Sigmoid colon (tissue), 7 donors: ENCODE data around the gene SECTM1. TPM values are rescaled to one million over a fixed set of nuclear protein-coding genes. Genes with fewer than 3 reads are reported as not detected.

Experiments
- DNase-seq: peaks from one replicate; pipeline ENCODE4 v3.0.0-alpha.2; 2019
- H3K27ac ChIP-seq, 4 donors: fragments of 200-600 bp; sonication (generic); one replicate each; pipeline ENCODE4 v1.5.1; 2016 to 2019; ENCODE audit warnings: mild to moderate bottlenecking in 1 of 4
- H3K27me3 ChIP-seq, 3 donors: fragments of 200-600 bp; sonication (generic); one replicate each; pipeline ENCODE4 v1.5.1; 2019; ENCODE audit warnings: mild to moderate bottlenecking in 1 of 3
- H3K36me3 ChIP-seq, 4 donors: fragments of 200-600 bp; sonication (generic); one replicate each; pipeline ENCODE4 v1.5.1; 2016 to 2019
- H3K4me1 ChIP-seq, 4 donors: fragments of 200-600 bp; sonication (generic); one replicate each; pipeline ENCODE4 v1.5.1; 2017 to 2019
- H3K4me3 ChIP-seq, 4 donors: fragments of 200-600 bp; sonication (generic); one replicate each; pipeline ENCODE4 v1.5.1; 2017 to 2019; ENCODE audit warnings: mild to moderate bottlenecking in 2 of 4, moderate library complexity in 1 of 4
- H3K9me3 ChIP-seq, 4 donors: fragments of 200-600 bp in 3 of 4; sonication (generic) in 3 of 4; one replicate each; pipeline versions ENCODE4 v1.5.1 to v1.6.1; 2013 to 2019
- EP300 ChIP-seq, 4 donors: sonication (generic); formaldehyde crosslinking; IDR thresholded peaks; one replicate each; pipeline ENCODE4 v1.6.1; 2017; ENCODE audit warnings: antibody characterized with exemption in 4 of 4
- POLR2A ChIP-seq, 2 donors: fragments of 450-650 bp; IDR thresholded peaks; one replicate each; pipeline ENCODE4 v1.6.1; 2016; ENCODE audit warnings: antibody characterized with exemption in 2 of 2, mild to moderate bottlenecking in 2 of 2, moderate library complexity in 2 of 2
- POLR2AphosphoS5 ChIP-seq, 4 donors: sonication (generic); formaldehyde crosslinking; IDR thresholded peaks; one replicate each; pipeline ENCODE4 v1.6.1; 2017; ENCODE audit warnings: antibody characterized with exemption in 4 of 4
- WGBS, 2 donors: extraction: QIAGEN DNeasy Blood & Tissue Kit; methylation state at CpG; one replicate each; pipeline ENCODE4 v1.1.7; 2013; 5-methylcytosine and 5-hydroxymethylcytosine counted together
- intact Hi-C: fragments of 100-400 bp; cut with DNase I; formaldehyde crosslinking; loops from one replicate; pipeline ENCODE4 v1.15.1; 2023
- polyA plus RNA-seq, 3 donors: library from polyadenylated mRNA; stranded (reverse); fragments of 200-250 nt; gene quantifications; one replicate each; pipeline ENCODE4 v1.2.3, GENCODE V29; 2013
- total RNA-seq, 4 donors: library from RNA; depleted of rRNA; stranded (reverse); fragments of >200 nt; gene quantifications; one replicate each; pipeline ENCODE4 v1.1.0, GENCODE V29; 2016
- TF ChIP-seq, protein P1 (sequence below), 4 experiments: fragments of 450-650 bp in 3 of 4; fragments of 200-600 bp in 1 of 4; IDR thresholded peaks; one replicate each; pipeline ENCODE4 v1.5.1; 2016 to 2019; ENCODE audit warnings: antibody characterized with exemption in 4 of 4, mild to moderate bottlenecking in 3 of 4, moderate library complexity in 2 of 4
- donor health status: healthy with polysubstance abuse.
- donor health status: Bipolar disorder and iron deficiency.
- donor health status: healthy.

Gene SECTM1
- total and polyA plus RNA-seq, 7 donors: 8.4 to 105 (median 56.9) TPM

DNA sequence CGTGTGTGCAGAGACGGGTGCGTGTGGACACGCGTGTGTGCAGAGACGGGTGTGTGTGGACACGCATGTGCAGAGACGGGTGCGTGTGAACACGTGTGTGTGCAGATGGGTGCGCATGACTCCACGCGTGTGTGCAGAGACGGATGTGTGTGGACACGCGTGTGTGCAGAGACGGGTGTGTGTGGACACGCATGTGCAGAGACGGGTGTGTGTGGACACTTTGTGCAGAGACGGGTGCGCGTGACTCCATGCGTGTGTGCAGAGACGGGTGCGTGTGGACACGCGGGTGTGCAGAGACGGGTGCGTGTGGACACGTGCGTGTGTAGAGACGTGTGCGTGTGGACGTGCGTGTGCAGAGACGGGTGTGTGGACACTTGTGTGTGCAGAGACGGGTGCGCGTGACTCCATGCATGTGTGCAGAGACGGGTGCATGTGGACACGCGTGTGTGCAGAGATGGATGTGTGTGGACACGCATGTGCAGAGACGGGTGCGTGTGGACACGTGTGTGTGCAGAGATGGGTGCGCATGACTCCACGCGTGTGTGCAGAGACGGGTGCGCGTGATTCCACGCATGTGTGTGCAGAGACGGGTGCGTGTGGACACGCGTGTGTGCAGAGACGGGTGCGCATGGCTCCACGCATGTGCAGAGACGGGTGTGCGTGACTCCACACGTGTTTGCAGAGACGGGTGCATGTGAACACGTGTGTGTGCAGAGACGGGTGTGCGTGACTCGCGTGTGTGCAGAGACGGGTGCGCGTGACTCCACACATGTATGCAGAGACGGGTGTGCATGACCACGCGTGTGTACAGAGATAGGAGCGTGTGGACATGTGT, 14.6 kb downstream of the SECTM1 start:
- 95 to 97% methylated on average over 76 of the region's 76 CpGs for WGBS, 2 donors
- no peaks in the 10 kb centered on the region for H3K36me3 ChIP-seq
- H3K4me1 ChIP-seq: peaks cover 0 to 11% (median 6%) of the 10 kb centered on the region in 4 donors
- TF ChIP-seq POLR2A (IDR thresholded peaks at IDR 0.05): no peak
- TF ChIP-seq, protein P1, sequence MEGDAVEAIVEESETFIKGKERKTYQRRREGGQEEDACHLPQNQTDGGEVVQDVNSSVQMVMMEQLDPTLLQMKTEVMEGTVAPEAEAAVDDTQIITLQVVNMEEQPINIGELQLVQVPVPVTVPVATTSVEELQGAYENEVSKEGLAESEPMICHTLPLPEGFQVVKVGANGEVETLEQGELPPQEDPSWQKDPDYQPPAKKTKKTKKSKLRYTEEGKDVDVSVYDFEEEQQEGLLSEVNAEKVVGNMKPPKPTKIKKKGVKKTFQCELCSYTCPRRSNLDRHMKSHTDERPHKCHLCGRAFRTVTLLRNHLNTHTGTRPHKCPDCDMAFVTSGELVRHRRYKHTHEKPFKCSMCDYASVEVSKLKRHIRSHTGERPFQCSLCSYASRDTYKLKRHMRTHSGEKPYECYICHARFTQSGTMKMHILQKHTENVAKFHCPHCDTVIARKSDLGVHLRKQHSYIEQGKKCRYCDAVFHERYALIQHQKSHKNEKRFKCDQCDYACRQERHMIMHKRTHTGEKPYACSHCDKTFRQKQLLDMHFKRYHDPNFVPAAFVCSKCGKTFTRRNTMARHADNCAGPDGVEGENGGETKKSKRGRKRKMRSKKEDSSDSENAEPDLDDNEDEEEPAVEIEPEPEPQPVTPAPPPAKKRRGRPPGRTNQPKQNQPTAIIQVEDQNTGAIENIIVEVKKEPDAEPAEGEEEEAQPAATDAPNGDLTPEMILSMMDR (IDR thresholded peaks at IDR 0.05): no peak
- no peak for TF ChIP-seq EP300 (IDR thresholded peaks at IDR 0.05)
- no peak for TF ChIP-seq POLR2AphosphoS5 (IDR thresholded peaks at IDR 0.05)
- H3K4me3 ChIP-seq: no peak overlapping the region
- intact Hi-C loops: no loop called here
- no peak overlapping the region for H3K27ac ChIP-seq
- DNase-seq: no peak
- no peaks in the 10 kb centered on the region for H3K9me3 ChIP-seq
- peaks cover 19 to 30% (median 28%) of the 10 kb centered on the region in 3 donors for H3K27me3 ChIP-seq

- Histone ChIP-seq H3K4me3 (no peak overlapping the region), H3K9me3 (no peaks in the 10 kb centered on the region), H3K36me3 (no peaks in the 10 kb centered on the region), H3K4me1 (peaks cover 0 to 11% (median 6%) of the 10 kb centered on the region in 4 donors), H3K27me3 (peaks cover 19 to 39% (median 35%) of the 10 kb centered on the region in 3 donors), H3K27ac (no peak overlapping the region)
- intact Hi-C loops: no loop called here
- TF ChIP-seq EP300 (IDR thresholded peaks at IDR 0.05): no peak
- TF ChIP-seq, protein P1 (IDR thresholded peaks at IDR 0.05): no peak
- TF ChIP-seq POLR2AphosphoS5 (IDR thresholded peaks at IDR 0.05): no peak
- TF ChIP-seq POLR2A (IDR thresholded peaks at IDR 0.05): no peak
- 96 to 97% methylated on average over 20 of the region's 20 CpGs for WGBS, 2 donors
- DNase-seq: no peak
Observed at GRCh38 chr17:82318169-82318498, 15.4 kb downstream of the SECTM1 start.

- WGBS, 2 donors: 75 to 83% methylated on average over 26 of the region's 26 CpGs
- TF ChIP-seq POLR2A (IDR thresholded peaks at IDR 0.05) (no peak), EP300 (IDR thresholded peaks at IDR 0.05) (no peak), POLR2AphosphoS5 (IDR thresholded peaks at IDR 0.05) (no peak)
- TF ChIP-seq, protein P1 (IDR thresholded peaks at IDR 0.05): no peak
- intact Hi-C loops: no loop called here
- no peak for DNase-seq
- Histone ChIP-seq H3K4me1 (peaks cover 0 to 11% (median 6%) of the 10 kb centered on the region in 4 donors), H3K27me3 (peaks cover 19 to 44% (median 35%) of the 10 kb centered on the region in 3 donors), H3K36me3 (no peaks in the 10 kb centered on the region), H3K27ac (no peak within 1 kb of the TSS), H3K4me3 (no peak within 1 kb of the TSS), H3K9me3 (no peaks in the 10 kb centered on the region)
Observed at GRCh38 chr17:82317394-82318168, 16.0 kb downstream of the SECTM1 start, which contains the start of gene CD7. TSS of gene CD7 (minus strand) at chr17:82317608. CDS start at chr17:82317495, 113 bp downstream.

GRCh38 chr17:82316651-82317393, 16.7 kb downstream of the SECTM1 start:
- H3K4me1 ChIP-seq: peaks cover 0 to 11% (median 6%) of the 10 kb centered on the region in 4 donors
- DNase-seq: no peak
- H3K27ac ChIP-seq: no peak overlapping the region
- H3K36me3 ChIP-seq: no peaks in the 10 kb centered on the region
- H3K9me3 ChIP-seq: no peaks in the 10 kb centered on the region
- no peak overlapping the region for H3K4me3 ChIP-seq
- no peak for TF ChIP-seq EP300 (IDR thresholded peaks at IDR 0.05)
- TF ChIP-seq, protein P1 (IDR thresholded peaks at IDR 0.05): no peak
- TF ChIP-seq POLR2A (IDR thresholded peaks at IDR 0.05): no peak
- no peak for TF ChIP-seq POLR2AphosphoS5 (IDR thresholded peaks at IDR 0.05)
- H3K27me3 ChIP-seq: peaks cover 19 to 51% (median 35%) of the 10 kb centered on the region in 3 donors
- WGBS, 2 donors: 73 to 78% methylated on average over 29 of the region's 29 CpGs
- intact Hi-C loops: no loop called here
